ENCODE data around the gene SRP72. TPM values are rescaled to one million over a fixed set of nuclear protein-coding genes. Genes with fewer than 3 reads are reported as not detected.

SRP72 gene
- total RNA-seq, 1 donor from 2014 or later = 43.3 TPM

GRCh38 chr4:56550642-56551041, 83.2 kb downstream of the SRP72 start:
- DNase-seq = no peak

- DNase-seq = no peak
Measured at GRCh38 chr4:56551516-56551915, 84.1 kb downstream of the SRP72 start.

GRCh38 chr4:56552273-56552672, 84.9 kb downstream of the SRP72 start:
- no peak for DNase-seq

Other genes starting within 250 kb of the SRP72 start
- gene AASDH, start 80.1 kb upstream of the SRP72 start, total RNA-seq = 15.4 TPM
- gene PPAT, start 32.0 kb upstream of the SRP72 start, total RNA-seq = 11.6 TPM
- gene PAICS, start 31.4 kb upstream of the SRP72 start, total RNA-seq = 32.1 TPM
- gene ARL9, start 38.2 kb downstream of the SRP72 start, total RNA-seq = not detected
- gene HOPX, start 213.7 kb downstream of the SRP72 start, total RNA-seq = 60.1 TPM

Data from tongue (tissue), 2 donors.